GM19328 (cell line): ENCODE measurements around the gene PDCD7.
"Not testable (repeated sequence)": the region's sequence is repeated elsewhere in the genome, so short reads cannot be mapped to it uniquely, and the experiment has no call there.

Experiments used
- ATAC-seq: cut with Tn5 transposase; IDR thresholded peaks from one replicate; pipeline ENCODE4 v1.9.1; 2021; ENCODE audit warnings: mild to moderate bottlenecking, moderate library complexity; ENCODE audit not compliant: unreplicated experiment

PDCD7 gene

GRCh38 chr15:65132878-65133547 lies 595 bp downstream of the PDCD7 start:
- peak; percentile 29 for ATAC-seq

GRCh38 chr15:65130941-65131340 lies 2.7 kb downstream of the PDCD7 start:
- no peak for ATAC-seq

GRCh38 chr15:65115542-65115941 lies 18.1 kb downstream of the PDCD7 start:
- ATAC-seq: no peak

- no peak for ATAC-seq
These were observed 18.5 kb downstream of the PDCD7 start, which contains the start of gene UBAP1L for GRCh38 chr15:65115086-65115485. TSS of gene UBAP1L (minus strand) at chr15:65115200. CDS start at chr15:65106215, 8,985 bp downstream.

- ATAC-seq: no peak
These were observed 22.8 kb downstream of the PDCD7 start for GRCh38 chr15:65110676-65111292.

- no peak for ATAC-seq
These were observed 27.5 kb downstream of the PDCD7 start for GRCh38 chr15:65106011-65106590.

GRCh38 chr15:65105038-65105437 lies 28.6 kb downstream of the PDCD7 start:
- ATAC-seq: no peak

- ATAC-seq: no peak
These were observed 30.7 kb downstream of the PDCD7 start for GRCh38 chr15:65102912-65103311.

GRCh38 chr15:65101891-65102708 lies 31.5 kb downstream of the PDCD7 start:
- no peak for ATAC-seq

- ATAC-seq: no peak
These were observed 32.2 kb downstream of the PDCD7 start for GRCh38 chr15:65101411-65101890.

- no peak for ATAC-seq
These were observed 33.2 kb downstream of the PDCD7 start for GRCh38 chr15:65100442-65100841.

GRCh38 chr15:65099801-65100200 lies 33.8 kb downstream of the PDCD7 start:
- not testable (repeated sequence) for ATAC-seq

GRCh38 chr15:65099336-65099735 lies 34.3 kb downstream of the PDCD7 start:
- ATAC-seq: no peak

GRCh38 chr15:65097651-65098263 lies 35.9 kb downstream of the PDCD7 start:
- ATAC-seq: no peak

GRCh38 chr15:65096481-65097385 lies 36.9 kb downstream of the PDCD7 start:
- no peak for ATAC-seq

GRCh38 chr15:65095747-65096104 lies 37.9 kb downstream of the PDCD7 start:
- no peak for ATAC-seq

- ATAC-seq: no peak
These were observed 38.4 kb downstream of the PDCD7 start for GRCh38 chr15:65095011-65095746.

GRCh38 chr15:65094294-65094995 lies 39.2 kb downstream of the PDCD7 start:
- ATAC-seq: no peak

GRCh38 chr15:65093793-65094170 lies 39.8 kb downstream of the PDCD7 start:
- ATAC-seq: not testable (repeated sequence)
